WTC11 (cell line): ENCODE measurements around the gene ZDHHC14. TPM values are rescaled to one million over a fixed set of nuclear protein-coding genes. Genes with fewer than 3 reads are reported as not detected.

Experiments
- ATAC-seq: fragments of 200-7000 bp; cut with Tn5 transposase; 2 replicates; pipeline ENCODE4 v1.10.0; 2021; ENCODE audit warnings: mild to moderate bottlenecking, moderate library complexity
- CTCF ChIA-PET: fragments of 300-600 bp; sonication (Branson Sonifier 250); formaldehyde crosslinking; loops from one replicate; lab custom pipeline; 2021; ENCODE audit warnings: antibody characterized with exemption; lab: Charles Lee
- POLR2A ChIA-PET: fragments of 350-600 bp; sonication (Branson Sonifier 250); formaldehyde crosslinking; loops from one replicate; lab custom pipeline; 2021; ENCODE audit warnings: antibody characterized with exemption; lab: Charles Lee
- DNase-seq: peaks from one replicate; pipeline ENCODE4 v3.0.0; 2021; ENCODE audit warnings: low spot score
- H3K27ac Mint-ChIP-seq: 2 replicates; pipeline ENCODE4 v1.8.0; 2021; ENCODE audit warnings: mixed read lengths
- H3K27me3 Mint-ChIP-seq: 2 replicates; pipeline ENCODE4 v1.8.0; 2021; ENCODE audit warnings: low read depth, mild to moderate bottlenecking, moderate library complexity, mixed read lengths
- H3K36me3 Mint-ChIP-seq: 2 replicates; pipeline ENCODE4 v1.8.0; 2021; ENCODE audit warnings: mixed read lengths
- H3K4me1 Mint-ChIP-seq: 2 replicates; pipeline ENCODE4 v1.8.0; 2022; ENCODE audit warnings: mixed read lengths
- H3K4me3 Mint-ChIP-seq: 2 replicates; pipeline ENCODE4 v1.8.0; 2021; ENCODE audit warnings: mild to moderate bottlenecking, moderate library complexity, mixed read lengths
- H3K9me3 Mint-ChIP-seq: 2 replicates; pipeline ENCODE4 v1.8.0; 2021; ENCODE audit warnings: mixed read lengths
- ARID4B ChIP-seq: sonication (generic); formaldehyde crosslinking; IDR thresholded peaks from 2 replicates; pipeline ENCODE4 v1.8.0; 2023; ENCODE audit warnings: missing genetic modification reagents, mild to moderate bottlenecking, borderline replicate concordance
- CREB1 ChIP-seq: sonication (generic); formaldehyde crosslinking; IDR thresholded peaks from 2 replicates; pipeline ENCODE4 v1.8.0; 2023; ENCODE audit warnings: mild to moderate bottlenecking, missing genetic modification reagents
- EMX1 ChIP-seq: fragments of 250-450 bp; sonication (Bioruptor Pico); IDR thresholded peaks from 2 replicates; pipeline ENCODE4 v1.8.0; 2021; ENCODE audit warnings: mild to moderate bottlenecking
- FOXP1 ChIP-seq: sonication (generic); formaldehyde crosslinking; IDR thresholded peaks from 2 replicates; pipeline ENCODE4 v1.8.0; 2022; ENCODE audit warnings: missing genetic modification reagents, mild to moderate bottlenecking, moderate library complexity, borderline replicate concordance
- FOXP4 ChIP-seq: sonication (generic); formaldehyde crosslinking; IDR thresholded peaks from 2 replicates; pipeline ENCODE4 v1.8.0; 2022; ENCODE audit warnings: mild to moderate bottlenecking, missing genetic modification reagents
- GABPB1 ChIP-seq: sonication (generic); formaldehyde crosslinking; IDR thresholded peaks from 2 replicates; pipeline ENCODE4 v1.8.1; 2023; ENCODE audit warnings: mild to moderate bottlenecking, missing genetic modification reagents
- HMGA2 ChIP-seq: fragments of 250-450 bp; sonication (Bioruptor Pico); IDR thresholded peaks from 2 replicates; pipeline ENCODE4 v1.4.0; 2021; ENCODE audit warnings: mild to moderate bottlenecking, moderate library complexity
- HMGXB4 ChIP-seq: sonication (generic); formaldehyde crosslinking; IDR thresholded peaks from 2 replicates; pipeline ENCODE4 v1.8.1; 2023; ENCODE audit warnings: mild to moderate bottlenecking, moderate library complexity, missing genetic modification reagents
- IRF1 ChIP-seq: sonication (generic); formaldehyde crosslinking; IDR thresholded peaks from 2 replicates; pipeline ENCODE4 v1.8.0; 2023; ENCODE audit warnings: missing genetic modification reagents
- MAX ChIP-seq: sonication (generic); formaldehyde crosslinking; IDR thresholded peaks from 2 replicates; pipeline ENCODE4 v1.8.0; 2022; ENCODE audit warnings: mild to moderate bottlenecking, missing genetic modification reagents
- MXD4 ChIP-seq: fragments of 250-450 bp; sonication (Bioruptor Pico); IDR thresholded peaks from 2 replicates; pipeline ENCODE4 v1.8.0; 2021; ENCODE audit warnings: mild to moderate bottlenecking, moderate library complexity, borderline replicate concordance
- NR2C2 ChIP-seq: sonication (generic); formaldehyde crosslinking; IDR thresholded peaks from 2 replicates; pipeline ENCODE4 v1.8.0; 2022; ENCODE audit warnings: mild to moderate bottlenecking, missing genetic modification reagents
- NR3C1 ChIP-seq: sonication (generic); formaldehyde crosslinking; conservative IDR thresholded peaks from 2 replicates; pipeline ENCODE4 v1.8.1; 2023; ENCODE audit warnings: low read depth, mild to moderate bottlenecking, missing genetic modification reagents
- TCF7 ChIP-seq: sonication (generic); formaldehyde crosslinking; IDR thresholded peaks from 2 replicates; pipeline ENCODE4 v1.8.0; 2022; ENCODE audit warnings: mild to moderate bottlenecking, low read depth, missing genetic modification reagents, moderate library complexity
- ZNF219 ChIP-seq: sonication (generic); formaldehyde crosslinking; IDR thresholded peaks from 2 replicates; pipeline ENCODE4 v1.8.0; 2023; ENCODE audit warnings: missing genetic modification reagents, mild to moderate bottlenecking, borderline replicate concordance
- ZNF232 ChIP-seq: sonication (generic); formaldehyde crosslinking; IDR thresholded peaks from 2 replicates; pipeline ENCODE4 v1.8.0; 2022; ENCODE audit warnings: mild to moderate bottlenecking, missing genetic modification reagents
- ZNF512 ChIP-seq: sonication (generic); formaldehyde crosslinking; IDR thresholded peaks from 2 replicates; pipeline ENCODE4 v1.8.1; 2022; ENCODE audit warnings: missing genetic modification reagents, borderline replicate concordance
- ZSCAN18 ChIP-seq: fragments of 250-450 bp; sonication (Bioruptor Pico); IDR thresholded peaks from 2 replicates; pipeline ENCODE4 v2.1.2; 2022; ENCODE audit warnings: mild to moderate bottlenecking, moderate library complexity
- total RNA-seq: library from RNA; stranded (reverse); gene quantifications from 3 replicates; pipeline ENCODE4 v1.2.3, GENCODE V29; 2021

ZDHHC14 gene
- total RNA-seq, 1 experiment from 2014 or later: 6.6 TPM

- Mint-ChIP-seq H3K27ac (no peak overlapping the region), H3K27me3 (peaks cover 4% of the 10 kb centered on the region; the same call in 1 of the 2 replicates), H3K36me3 (no peaks in the 10 kb centered on the region), H3K4me3 (no peak overlapping the region), H3K4me1 (peaks cover 39% of the 10 kb centered on the region), H3K9me3 (peaks cover 10% of the 10 kb centered on the region; the same call in 1 of the 2 replicates)
- ATAC-seq: no peak
- POLR2A ChIA-PET: no interaction called here
- DNase-seq: no peak
- CTCF ChIA-PET: interaction anchor here (1.4 kb wide), 1 partner anchor 9 kb away, joined by 4 read pairs; no protein-coding TSS in a partner anchor
- TF ChIP-seq NR3C1 (CRISPR knock-in tag): no peak
- no peak for TF ChIP-seq ZNF219 (CRISPR knock-in tag)
- no peak for TF ChIP-seq GABPB1 (CRISPR knock-in tag)
Observed at GRCh38 chr6:157528931-157529653, 148.1 kb downstream of the ZDHHC14 start.

GRCh38 chr6:157529654-157530039 lies 148.7 kb downstream of the ZDHHC14 start:
- ATAC-seq: no peak

More at GRCh38 chr6:157529654-157530039, 148.7 kb downstream of the ZDHHC14 start:
- Mint-ChIP-seq H3K27ac (no peak overlapping the region), H3K27me3 (peaks cover 4% of the 10 kb centered on the region; the same call in 1 of the 2 replicates), H3K36me3 (no peaks in the 10 kb centered on the region), H3K9me3 (peaks cover 7% of the 10 kb centered on the region; the same call in 1 of the 2 replicates), H3K4me3 (no peak overlapping the region), H3K4me1 (peaks cover 42% of the 10 kb centered on the region)
- TF ChIP-seq FOXP4 (CRISPR knock-in tag) (no peak), ZNF219 (CRISPR knock-in tag) (no peak), EMX1 (no peak), TCF7 (no peak), MAX (CRISPR knock-in tag) (no peak), ZNF232 (no peak), CREB1 (CRISPR knock-in tag) (no peak), ARID4B (no peak), NR3C1 (CRISPR knock-in tag) (no peak), MXD4 (CRISPR knock-in tag) (no peak), HMGA2 (CRISPR knock-in tag) (no peak), HMGXB4 (no peak), IRF1 (CRISPR knock-in tag) (no peak), NR2C2 (CRISPR knock-in tag) (no peak), ZNF512 (no peak), ZSCAN18 (CRISPR knock-in tag) (no peak), FOXP1 (CRISPR knock-in tag) (no peak)
- CTCF ChIA-PET: interaction anchor here (1.4 kb wide), 1 partner anchor 10 kb away, joined by 4 read pairs; no protein-coding TSS in a partner anchor
- DNase-seq: no peak
- POLR2A ChIA-PET: no interaction called here
